ENCODE measurements around the gene CCDC80. TPM values are rescaled to one million over a fixed set of nuclear protein-coding genes. Genes with fewer than 3 reads are reported as not detected.
A peak's percentile ranks its signal among the peaks of the same experiment; 100 is the strongest.
"Not testable (repeated sequence)": the region's sequence is repeated elsewhere in the genome, so short reads cannot be mapped to it uniquely, and the experiment has no call there.

Gene CCDC80
- total RNA-seq, 1 experiment from 2014 or later, result 60.9 TPM

DNA sequence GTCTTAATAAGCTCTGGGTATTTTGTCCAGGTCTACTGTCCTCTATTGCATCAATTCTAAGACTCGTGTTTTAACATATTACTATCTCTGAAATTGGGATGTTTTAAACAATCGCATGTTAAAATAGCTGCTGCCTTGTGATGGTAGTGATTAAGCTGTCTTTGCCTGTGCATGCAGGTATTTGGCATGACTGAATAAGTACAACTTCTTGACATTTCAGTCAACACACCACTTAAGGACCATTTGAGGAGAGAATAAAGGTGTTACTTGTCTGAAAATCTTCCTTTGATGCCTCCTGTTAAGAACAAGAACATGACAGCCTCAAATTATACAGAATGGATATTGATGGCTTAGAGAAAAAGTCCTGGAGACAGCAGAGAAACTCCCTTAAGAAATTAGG is 46.1 kb downstream of the CCDC80 start:
- no peak for DNase-seq (ENCODE audit: low read depth)

DNA sequence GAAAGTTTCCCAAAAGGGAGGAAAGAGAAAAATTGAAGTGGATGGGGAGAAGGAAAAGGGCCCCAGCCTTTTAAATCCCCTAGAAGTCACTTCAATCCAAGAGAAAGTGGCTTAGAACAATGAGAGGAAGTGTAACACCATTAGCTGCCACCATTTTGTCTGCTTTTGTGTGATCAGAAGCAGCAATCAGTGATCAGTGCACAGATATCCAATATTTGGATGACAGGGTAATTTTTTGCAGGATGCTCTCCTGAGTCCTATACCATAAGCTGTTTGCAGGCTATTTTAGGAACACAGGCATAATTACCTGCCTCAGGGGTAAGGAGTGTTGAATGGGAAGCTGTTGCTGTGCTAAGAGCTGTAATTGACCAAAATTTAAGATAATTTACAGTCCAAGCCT is 47.7 kb downstream of the CCDC80 start:
- DNase-seq (ENCODE audit: low read depth), result no peak

DNA sequence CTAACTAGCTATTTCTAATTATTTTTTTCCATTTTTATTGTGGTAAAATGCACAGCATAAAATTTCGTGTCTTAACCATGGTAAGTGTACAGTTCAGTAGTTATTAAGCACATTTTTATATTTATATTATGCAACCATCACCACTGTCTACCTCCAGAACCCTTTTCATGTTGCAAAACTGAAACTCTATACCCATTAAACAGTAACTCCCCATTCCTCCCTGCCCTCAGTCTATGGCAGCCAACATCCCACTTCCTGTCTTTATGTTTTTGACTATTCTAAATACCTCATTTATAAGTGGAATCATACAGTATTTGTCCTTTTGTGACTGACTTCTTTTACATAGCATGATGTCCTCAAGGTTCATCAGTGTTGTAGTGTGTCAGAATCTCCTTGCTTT is 53.6 kb downstream of the CCDC80 start:
- DNase-seq (ENCODE audit: low read depth), result no peak

GRCh38 chr3:112585782-112586181 is 55.2 kb downstream of the CCDC80 start:
- no peak for DNase-seq (ENCODE audit: low read depth)

- no peak for DNase-seq (ENCODE audit: low read depth)
These were observed 57.8 kb downstream of the CCDC80 start for GRCh38 chr3:112583105-112583504.

DNA sequence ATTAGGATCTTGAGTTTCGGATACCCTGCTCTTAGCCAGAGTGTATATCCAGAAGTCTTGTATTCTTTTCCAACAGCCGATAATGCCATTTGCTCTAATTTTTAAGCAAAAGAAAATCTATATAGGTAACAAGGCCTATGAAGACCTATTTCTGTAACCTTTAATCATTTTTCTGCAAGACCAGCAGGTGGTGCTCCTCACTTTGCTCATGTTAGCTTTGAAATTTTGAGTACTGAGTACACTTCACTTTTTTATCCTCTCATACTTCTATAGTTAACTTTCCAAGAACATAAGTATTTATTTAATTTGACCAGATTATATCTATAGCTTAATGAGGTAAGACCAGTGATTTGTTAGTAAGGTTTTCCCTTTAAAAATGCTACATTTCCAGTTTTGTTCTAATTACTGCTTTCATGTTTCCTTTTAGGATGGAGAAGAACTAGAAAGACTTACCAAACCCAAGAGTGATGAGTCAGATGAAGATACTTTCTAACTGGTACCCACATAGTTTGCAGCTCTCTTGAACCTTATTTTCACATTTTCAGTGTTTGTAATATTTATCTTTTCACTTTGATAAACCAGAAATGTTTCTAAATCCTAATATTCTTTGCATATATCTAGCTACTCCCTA is 58.6 kb downstream of the CCDC80 start:
- DNase-seq (ENCODE audit: low read depth), result peak; percentile 64

DNA sequence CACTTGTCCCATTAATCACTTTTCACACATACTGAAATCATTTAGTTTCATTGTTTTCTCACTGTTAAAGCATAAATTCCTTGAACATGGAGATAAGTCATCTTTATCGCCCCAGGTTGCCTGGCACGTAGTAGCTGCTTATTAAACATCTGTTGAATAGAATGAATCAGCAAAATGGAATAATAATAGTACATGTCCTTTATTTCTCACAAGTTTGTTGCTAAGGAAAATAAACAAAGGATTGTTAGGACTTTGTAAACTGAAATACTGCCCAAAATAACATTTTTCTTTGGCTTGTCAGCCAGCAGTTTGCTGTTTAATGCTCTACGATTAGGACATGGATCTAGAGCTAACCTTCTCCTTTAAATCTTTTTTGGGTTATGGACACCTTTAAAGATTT is 61.2 kb downstream of the CCDC80 start:
- no peak for DNase-seq (ENCODE audit: low read depth)

- no peak for DNase-seq (ENCODE audit: low read depth)
These were observed 61.7 kb downstream of the CCDC80 start for GRCh38 chr3:112579232-112579631.

- DNase-seq (ENCODE audit: low read depth), result no peak
These were observed 68.2 kb downstream of the CCDC80 start for GRCh38 chr3:112572701-112573100.

DNA sequence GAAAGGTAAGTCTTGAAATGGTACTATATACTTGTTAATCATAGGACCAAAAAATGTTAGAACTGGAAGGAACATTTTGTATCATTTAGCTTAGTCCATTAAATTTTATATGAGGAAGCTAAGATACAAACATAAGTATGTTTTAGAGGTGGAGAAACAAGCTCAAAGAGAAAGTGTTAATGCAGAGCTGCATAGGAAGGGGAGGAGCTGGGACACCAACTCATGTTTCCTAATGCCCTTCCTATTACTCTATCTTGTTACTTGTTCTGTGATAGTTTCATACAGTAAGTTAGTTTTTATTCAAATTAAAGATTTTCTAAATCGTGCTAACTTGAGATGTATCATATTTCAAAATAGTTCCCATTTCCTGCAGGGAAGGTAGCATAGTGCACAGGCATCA is 71.7 kb downstream of the CCDC80 start:
- DNase-seq (ENCODE audit: low read depth), result no peak

DNA sequence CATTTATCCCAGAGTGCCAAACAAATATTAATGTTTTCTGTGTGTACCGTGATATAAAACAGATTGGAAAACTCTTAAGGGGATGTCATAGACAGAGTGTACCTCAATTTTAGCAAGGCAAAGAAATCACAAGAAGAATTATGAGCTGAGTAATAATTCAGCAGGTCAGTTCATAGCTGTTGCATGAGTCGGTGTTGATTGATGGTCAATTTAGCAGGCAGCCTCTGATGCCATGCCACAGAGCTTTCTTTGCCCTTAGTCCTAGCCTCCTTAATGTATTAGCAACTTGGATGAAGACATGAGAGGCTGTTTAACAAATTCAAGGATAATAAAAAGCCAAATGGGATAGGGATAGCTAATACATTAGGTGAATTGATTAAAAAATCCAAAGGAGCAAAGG is 72.3 kb downstream of the CCDC80 start:
- DNase-seq (ENCODE audit: low read depth), result peak; percentile 30

DNA sequence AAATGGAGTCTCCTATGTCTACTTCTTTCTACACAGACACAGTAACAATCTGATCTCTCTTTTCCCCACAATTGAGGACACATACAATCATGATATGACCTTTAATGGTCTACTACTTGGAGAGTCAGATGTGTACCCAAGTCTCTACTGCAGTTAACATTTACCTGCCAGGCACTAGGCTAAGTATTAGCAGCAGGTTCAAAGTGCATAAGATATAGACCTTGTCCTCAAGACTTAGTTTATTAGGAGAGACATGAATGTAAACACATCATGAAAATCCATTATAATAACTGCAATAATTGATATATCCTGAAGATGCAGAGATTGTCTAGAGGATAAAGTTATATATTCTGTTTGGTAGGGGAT is 76.0 kb downstream of the CCDC80 start:
- no peak for DNase-seq (ENCODE audit: low read depth)

GRCh38 chr3:112564247-112564939 is 76.5 kb downstream of the CCDC80 start:
- not testable (repeated sequence) for DNase-seq (ENCODE audit: low read depth)

DNA sequence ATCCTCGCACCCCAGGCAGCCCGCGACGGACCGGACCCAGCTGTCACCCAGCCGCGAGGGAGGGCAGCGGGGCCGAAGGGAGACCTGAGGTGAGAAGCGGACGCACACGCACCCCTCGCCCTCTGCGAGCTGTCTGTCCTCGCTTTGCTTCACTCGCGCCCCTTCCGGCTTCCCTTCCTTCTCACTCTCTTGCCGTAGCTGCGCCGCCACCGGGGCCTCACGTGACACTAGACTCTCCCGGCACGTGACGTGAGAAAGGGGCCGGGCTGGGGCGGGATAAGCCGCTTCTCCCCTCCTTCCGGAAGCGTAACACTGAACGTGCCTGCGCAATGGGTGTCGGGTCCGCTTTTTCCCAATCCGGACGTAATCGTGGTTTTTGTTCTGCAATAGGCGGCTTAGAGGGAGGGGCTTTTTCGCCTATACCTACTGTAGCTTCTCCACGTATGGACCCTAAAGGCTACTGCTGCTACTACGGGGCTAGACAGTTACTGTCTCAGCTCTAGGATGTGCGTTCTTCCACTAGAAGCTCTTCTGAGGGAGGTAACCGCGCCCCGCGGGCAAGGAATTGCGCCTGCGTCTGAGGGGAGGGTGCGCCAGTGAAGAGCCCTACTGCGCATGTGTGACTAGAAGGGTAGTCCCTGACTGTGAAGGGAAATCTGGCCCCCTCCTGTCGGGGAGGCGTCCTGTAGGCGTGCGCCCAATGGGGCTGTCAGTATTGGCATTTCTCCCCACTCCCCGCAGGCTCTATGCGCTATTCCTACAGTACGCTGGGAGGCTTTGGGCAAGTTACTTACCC is 79.0 kb downstream of the CCDC80 start, which contains the start of the genes ATG3 and SLC35A5:
TSS of gene ATG3 (minus strand) at position 229 of the 796 bp plus-strand sequence. CDS start 434 bp downstream, outside the sequence.
TSS of gene SLC35A5 (plus strand) at position 312 of the 796 bp plus-strand sequence. CDS start 1,359 bp downstream, outside the sequence.
- peak; percentile 99 for DNase-seq (ENCODE audit: low read depth)

DNA sequence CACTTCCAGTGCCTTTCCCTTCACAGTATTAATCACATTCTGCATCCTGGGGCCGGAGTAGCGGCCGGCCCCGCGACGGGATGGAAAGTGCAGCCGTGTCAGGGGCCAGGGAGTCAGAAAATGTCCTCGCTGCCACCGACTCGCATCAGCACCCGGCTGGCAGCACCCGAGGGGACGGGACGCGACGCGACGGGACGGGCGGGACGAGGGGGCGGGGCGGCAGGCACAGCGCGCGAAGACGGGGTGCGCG is 79.5 kb downstream of the CCDC80 start:
- DNase-seq (ENCODE audit: low read depth), result no peak

DNA sequence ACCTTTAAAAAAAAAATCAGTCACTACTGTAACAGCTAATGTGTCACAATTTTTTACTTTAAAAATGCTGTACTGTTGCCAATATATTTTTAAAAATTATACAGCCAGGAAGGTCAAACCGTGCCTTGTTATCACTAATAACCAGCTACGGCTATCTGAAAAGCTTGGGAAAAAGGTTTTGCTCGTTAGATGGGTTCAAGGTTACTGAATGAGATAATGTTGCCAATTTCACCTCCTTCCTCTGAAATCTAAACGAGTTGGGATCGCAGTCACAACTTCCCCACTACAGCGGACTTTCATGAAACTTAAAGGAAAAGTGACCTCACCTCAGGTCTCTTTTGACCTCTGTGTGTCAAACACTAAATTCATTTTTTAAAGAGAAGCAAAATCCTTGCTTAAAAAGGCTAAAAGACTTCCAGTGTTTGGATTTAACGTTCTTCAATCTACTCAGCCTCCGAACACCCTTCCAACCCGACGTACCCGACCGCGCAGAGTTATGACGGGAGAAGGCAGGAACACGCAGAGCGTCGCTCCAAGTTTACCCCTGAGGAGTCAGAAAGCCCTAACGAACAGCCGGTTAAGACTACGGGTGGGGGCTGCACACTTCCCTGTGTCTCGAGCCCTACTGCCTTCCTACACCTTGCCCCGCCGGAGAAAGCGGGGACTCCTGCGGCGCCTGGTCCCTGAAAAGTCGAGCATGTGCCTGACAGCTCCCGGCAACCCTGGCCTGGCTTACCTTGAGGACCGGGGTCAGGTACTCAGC is 80.0 kb downstream of the CCDC80 start:
- DNase-seq (ENCODE audit: low read depth), result peak; percentile 84

DNA sequence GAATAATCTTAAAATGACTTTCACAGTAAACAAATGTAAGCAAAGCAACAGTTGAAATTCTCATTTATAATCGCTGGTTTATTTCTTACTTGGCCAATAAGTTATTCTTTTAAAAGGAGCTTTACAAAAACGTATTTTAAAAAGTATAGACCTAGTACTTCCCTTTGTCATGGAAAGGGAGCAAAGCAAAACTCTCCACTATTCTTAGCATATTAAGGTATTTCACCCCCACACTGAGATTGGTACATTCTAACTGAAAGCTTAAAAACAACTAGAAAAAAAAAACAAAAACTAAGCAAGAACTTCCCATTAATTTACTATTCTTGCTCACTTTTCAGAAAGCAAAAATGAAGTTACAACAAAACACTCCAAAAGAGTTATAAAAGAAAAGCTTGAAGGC is 80.6 kb downstream of the CCDC80 start:
- no peak for DNase-seq (ENCODE audit: low read depth)

DNA sequence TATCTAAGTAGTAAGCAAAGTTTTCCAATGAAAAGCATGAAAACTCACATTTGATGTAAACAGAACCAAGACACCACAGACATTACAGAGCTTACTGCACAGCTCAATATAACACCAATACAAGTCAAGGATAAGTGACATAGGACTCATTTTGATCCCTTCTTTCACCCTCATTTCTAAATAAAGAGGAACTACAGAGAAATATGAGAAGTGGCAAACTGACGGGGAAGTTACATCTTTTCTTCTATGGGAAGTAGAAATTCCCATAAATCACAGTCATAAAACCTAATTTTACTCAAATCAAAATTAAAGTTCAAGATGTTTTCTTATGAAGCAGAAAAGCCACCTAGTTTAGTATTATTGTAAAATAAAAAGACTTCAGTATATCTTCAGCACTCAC is 83.0 kb downstream of the CCDC80 start:
- no peak for DNase-seq (ENCODE audit: low read depth)

GRCh38 chr3:112555535-112556170 is 85.3 kb downstream of the CCDC80 start:
- no peak for DNase-seq (ENCODE audit: low read depth)

DNA sequence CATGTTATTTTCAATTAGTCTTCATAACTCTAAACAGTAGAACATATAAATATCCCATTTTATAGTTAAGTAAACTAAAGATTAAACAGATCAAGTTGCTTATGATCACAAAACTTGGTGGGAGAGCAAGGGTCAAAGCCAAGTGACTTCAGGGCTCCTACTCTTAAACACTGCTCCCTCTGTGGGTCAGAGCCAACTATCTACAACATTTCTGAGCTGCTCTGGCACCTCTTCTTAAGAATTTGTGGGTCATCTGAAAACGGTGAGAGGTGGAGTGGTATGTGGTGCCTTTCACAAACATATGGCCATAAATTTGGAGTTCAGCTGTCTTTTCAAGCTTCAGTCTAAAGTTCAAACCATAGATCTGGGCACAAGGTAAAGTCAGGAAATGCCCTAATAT is 90.1 kb downstream of the CCDC80 start:
- no peak for DNase-seq (ENCODE audit: low read depth)

Measured in Daoy (cell line).